ENCODE measurements around the gene CTXND2.

Gene CTXND2

DNA sequence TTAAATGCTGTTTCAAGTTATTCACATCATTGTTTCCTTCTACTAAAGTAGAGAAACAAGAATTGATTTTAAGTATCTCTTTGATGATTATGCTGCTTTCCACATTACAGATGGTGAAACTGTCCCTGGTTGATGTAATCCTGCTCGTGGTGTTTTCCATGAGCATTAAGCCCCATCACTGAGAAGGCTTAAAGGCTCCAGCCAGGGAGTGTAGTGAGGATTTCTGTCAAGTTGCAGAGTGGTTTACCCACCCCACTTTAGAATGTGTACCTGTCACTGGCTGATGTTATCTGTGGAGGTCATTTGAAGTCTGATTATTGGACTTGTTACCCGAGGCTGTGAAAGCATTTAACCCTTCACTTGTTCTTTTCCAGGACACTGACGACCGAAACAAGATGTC lies 74.8 kb downstream of the CTXND2 start:
- DNase-seq = no peak
